Activated CD8-positive, alpha-beta T cell treated with anti-CD3 and anti-CD28 coated beads for 36 hours (primary cell): ENCODE data around the gene XPO4. TPM values are rescaled to one million over a fixed set of nuclear protein-coding genes. Genes with fewer than 3 reads are reported as not detected.
A peak's percentile ranks its signal among the peaks of the same experiment; 100 is the strongest.
"Not testable (repeated sequence)": the region's sequence is repeated elsewhere in the genome, so short reads cannot be mapped to it uniquely, and the experiment has no call there.

Source experiments
- ATAC-seq: fragments of 200-7000 bp; cut with Tn5 transposase; one replicate; pipeline ENCODE4 v1.10.0; 2021; ENCODE audit warnings: mild to moderate bottlenecking, moderate library complexity
- CTCF ChIA-PET: fragments of 350-600 bp; sonication (Branson Sonifier 250); formaldehyde crosslinking; loops from one replicate; lab custom pipeline; 2021; ENCODE audit warnings: antibody characterized with exemption; lab: Charles Lee
- POLR2A ChIA-PET: fragments of 350-600 bp; sonication (Branson Sonifier 250); formaldehyde crosslinking; loops from one replicate; lab custom pipeline; 2021; ENCODE audit warnings: antibody characterized with exemption; lab: Charles Lee
- DNase-seq: peaks from one replicate; pipeline ENCODE4 v3.0.0-alpha.2; 2020
- H3K27ac Mint-ChIP-seq: one replicate; pipeline ENCODE4 v1.8.0; 2021; ENCODE audit warnings: mild to moderate bottlenecking, mixed read lengths
- H3K27me3 Mint-ChIP-seq: one replicate; pipeline ENCODE4 v1.8.0; 2021; ENCODE audit warnings: mixed read lengths
- H3K36me3 Mint-ChIP-seq: one replicate; pipeline ENCODE4 v1.8.0; 2021; ENCODE audit warnings: low read depth, mixed read lengths
- H3K4me1 Mint-ChIP-seq: one replicate; pipeline ENCODE4 v1.8.0; 2021; ENCODE audit warnings: low read depth, mixed read lengths
- H3K4me3 Mint-ChIP-seq: one replicate; pipeline ENCODE4 v1.8.0; 2021; ENCODE audit warnings: mild to moderate bottlenecking, moderate library complexity, mixed read lengths
- H3K9me3 Mint-ChIP-seq: one replicate; pipeline ENCODE4 v1.8.0; 2021; ENCODE audit warnings: mixed read lengths
- intact Hi-C: fragments of 100-400 bp; cut with micrococcal nuclease; formaldehyde crosslinking; loops from one replicate; pipeline ENCODE4 v1.10.0; 2022
- total RNA-seq, 2 experiments: library from RNA; stranded (reverse); gene quantifications; one replicate each; pipeline ENCODE4 v1.2.3, GENCODE V29; 2021
- TF ChIP-seq, protein P1 (sequence below): fragments of 200-600 bp; IDR thresholded peaks from one replicate; pipeline ENCODE4 v1.8.0; 2022; ENCODE audit warnings: antibody characterized with exemption, mild to moderate bottlenecking

XPO4 gene
- total RNA-seq = 10 to 100 TPM; 26.6 to 28.0 TPM

DNA sequence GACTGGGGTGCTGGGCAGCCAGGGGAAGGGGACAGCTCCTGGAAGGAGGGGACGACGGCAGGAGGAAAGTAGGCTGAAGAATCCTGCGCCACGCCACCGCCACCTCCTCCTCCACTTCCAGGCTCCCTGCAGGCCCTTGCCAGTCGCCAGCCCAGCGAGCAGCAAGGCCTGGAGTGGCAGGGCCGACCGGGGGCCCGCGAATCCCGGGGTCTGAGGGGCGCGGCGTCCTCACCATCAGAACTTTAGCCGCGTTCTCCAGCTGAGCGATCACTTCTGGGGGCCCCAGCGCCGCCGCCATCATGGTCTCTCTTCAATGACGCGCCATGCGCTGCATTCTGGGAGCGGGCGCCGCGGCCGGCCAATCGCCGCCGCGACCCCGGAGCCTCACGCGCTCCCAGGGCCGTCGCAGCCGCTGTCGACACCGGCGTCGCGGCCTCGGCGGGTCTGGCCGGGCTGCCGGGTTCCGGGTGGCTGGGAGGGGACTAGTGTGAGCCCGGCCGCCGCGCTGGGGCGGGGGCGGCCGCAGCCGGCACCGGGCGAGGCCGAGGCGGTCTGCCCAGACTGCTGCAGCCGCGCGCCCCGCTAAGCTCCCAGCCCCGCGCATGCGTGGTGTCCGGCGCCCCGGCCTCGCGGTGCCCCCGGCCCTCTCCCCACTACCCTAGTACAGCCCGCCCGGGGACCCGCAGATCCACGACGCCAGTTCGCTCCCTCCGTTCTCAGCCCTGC, at the start of gene XPO4:
XPO4 (minus strand) TSS at position 309 of the 726 bp plus-strand sequence; CDS start at position 301, 8 bp downstream.
- ATAC-seq (peak; percentile 95), DNase-seq (peak; percentile 87)
- Mint-ChIP-seq H3K27ac (peak within 1 kb of the TSS; percentile 90), H3K9me3 (no peaks in the 10 kb centered on the region), H3K4me1 (peaks cover 28% of the 10 kb centered on the region), H3K4me3 (peak within 1 kb of the TSS; percentile 84), H3K36me3 (peaks cover 22% of the 10 kb centered on the region), H3K27me3 (no peaks in the 10 kb centered on the region)
- TF ChIP-seq, protein P1, sequence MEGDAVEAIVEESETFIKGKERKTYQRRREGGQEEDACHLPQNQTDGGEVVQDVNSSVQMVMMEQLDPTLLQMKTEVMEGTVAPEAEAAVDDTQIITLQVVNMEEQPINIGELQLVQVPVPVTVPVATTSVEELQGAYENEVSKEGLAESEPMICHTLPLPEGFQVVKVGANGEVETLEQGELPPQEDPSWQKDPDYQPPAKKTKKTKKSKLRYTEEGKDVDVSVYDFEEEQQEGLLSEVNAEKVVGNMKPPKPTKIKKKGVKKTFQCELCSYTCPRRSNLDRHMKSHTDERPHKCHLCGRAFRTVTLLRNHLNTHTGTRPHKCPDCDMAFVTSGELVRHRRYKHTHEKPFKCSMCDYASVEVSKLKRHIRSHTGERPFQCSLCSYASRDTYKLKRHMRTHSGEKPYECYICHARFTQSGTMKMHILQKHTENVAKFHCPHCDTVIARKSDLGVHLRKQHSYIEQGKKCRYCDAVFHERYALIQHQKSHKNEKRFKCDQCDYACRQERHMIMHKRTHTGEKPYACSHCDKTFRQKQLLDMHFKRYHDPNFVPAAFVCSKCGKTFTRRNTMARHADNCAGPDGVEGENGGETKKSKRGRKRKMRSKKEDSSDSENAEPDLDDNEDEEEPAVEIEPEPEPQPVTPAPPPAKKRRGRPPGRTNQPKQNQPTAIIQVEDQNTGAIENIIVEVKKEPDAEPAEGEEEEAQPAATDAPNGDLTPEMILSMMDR = no peak
- POLR2A ChIA-PET = interaction anchor here (0.7 to 1.8 kb wide), 15 partner anchors 9 to 411 kb away, joined by 3 to 6 read pairs (median 3); partner anchors contain the start of genes MRPL57 and SKA3
- intact Hi-C loops = no loop called here
- CTCF ChIA-PET = interaction anchor here (0.9 to 1.2 kb wide), 3 partner anchors 11 to 40 kb away, joined by 3 read pairs; no protein-coding TSS in a partner anchor

DNA sequence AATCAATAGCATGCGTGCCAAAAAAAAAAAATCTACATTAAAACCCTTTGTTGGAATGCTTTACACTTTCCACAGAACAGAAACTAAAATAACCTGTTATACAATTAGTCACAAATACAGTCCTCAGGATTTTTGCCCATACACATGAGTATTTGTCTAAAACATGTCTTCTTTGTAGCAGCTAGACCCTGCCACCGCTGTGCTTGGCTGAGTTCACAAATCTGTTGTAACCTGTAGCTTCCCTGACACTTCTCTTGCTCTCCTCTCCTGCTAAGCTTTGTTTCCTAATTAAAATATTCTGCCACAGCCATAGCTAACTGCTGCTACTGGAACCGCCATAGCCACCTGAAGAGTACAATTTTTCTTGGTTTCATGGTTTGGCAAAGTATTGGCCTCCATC, 45.5 kb upstream of the XPO4 start:
- ATAC-seq, intact Hi-C loops, DNase-seq, H3K4me1 Mint-ChIP-seq, H3K27ac Mint-ChIP-seq, H3K4me3 Mint-ChIP-seq, H3K9me3 Mint-ChIP-seq, POLR2A ChIA-PET, H3K36me3 Mint-ChIP-seq, CTCF ChIA-PET: not testable (repeated sequence)
- peaks cover 45% of the 10 kb centered on the region for H3K27me3 Mint-ChIP-seq

DNA sequence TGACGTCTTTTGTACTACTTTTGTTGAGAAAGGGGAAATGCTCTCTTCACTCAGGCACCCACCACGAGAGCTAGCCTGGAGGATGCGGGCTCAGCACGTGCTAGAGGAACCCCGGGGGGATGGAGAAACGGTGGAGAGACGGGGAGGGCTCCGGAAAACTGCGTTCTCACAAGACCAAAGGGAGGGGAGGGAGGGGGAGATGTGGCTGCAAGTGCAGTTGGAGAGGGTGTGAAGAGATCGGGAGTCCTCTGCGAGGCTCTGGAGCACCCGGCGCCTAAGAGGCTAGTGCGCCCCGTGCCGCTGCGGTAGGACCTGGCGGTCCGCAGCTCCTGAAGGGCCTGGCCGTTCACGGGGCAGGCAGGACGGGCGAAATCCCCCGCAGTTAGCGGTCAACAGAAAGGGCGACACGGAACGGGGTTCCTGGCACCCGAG, 43.4 kb upstream of the XPO4 start:
- Mint-ChIP-seq H3K4me3 (no peak overlapping the region), H3K4me1 (peaks cover 8% of the 10 kb centered on the region), H3K27ac (no peak overlapping the region), H3K27me3 (peaks cover 43% of the 10 kb centered on the region), H3K9me3 (no peaks in the 10 kb centered on the region), H3K36me3 (no peaks in the 10 kb centered on the region)
- TF ChIP-seq, protein P1 = no peak
- no peak for ATAC-seq
- ChIA-PET CTCF (interaction anchor here (1.1 kb wide), 1 partner anchor 21 kb away, joined by 4 read pairs; no protein-coding TSS in a partner anchor), POLR2A (no interaction called here)
- intact Hi-C loops = no loop called here
- DNase-seq = peak; percentile 12

DNA sequence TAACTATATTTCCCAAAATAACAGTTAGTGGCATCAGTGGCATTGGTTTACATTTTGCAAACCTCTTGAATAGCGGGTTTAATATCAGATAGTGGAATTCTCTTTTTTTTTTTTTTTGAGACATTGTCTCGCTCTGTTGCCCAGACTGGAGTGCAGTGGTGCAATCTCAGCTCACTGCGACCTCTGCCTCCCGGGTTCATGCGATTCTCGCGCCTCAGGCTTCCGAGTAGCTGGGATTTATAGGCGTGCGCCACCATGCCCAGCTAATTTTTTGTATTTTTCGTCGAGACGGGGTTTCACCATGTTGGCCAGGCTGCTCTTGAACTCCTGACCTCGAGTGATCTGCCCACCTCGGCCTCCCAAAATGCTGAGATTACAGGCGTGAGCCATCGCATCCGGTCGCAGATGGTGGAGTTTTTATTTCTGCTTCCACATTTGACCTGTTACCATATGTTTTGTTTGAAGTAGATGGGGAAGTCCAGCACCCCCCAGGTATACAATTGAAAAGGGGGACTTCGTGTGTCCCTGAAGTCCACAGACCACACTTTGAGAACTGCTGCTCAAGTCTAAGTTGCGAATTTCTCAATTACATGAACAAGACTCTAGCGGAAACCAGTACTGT, 40.5 kb upstream of the XPO4 start:
- TF ChIP-seq, protein P1 = no peak
- ATAC-seq = no peak
- no peaks in the 10 kb centered on the region for H3K9me3 Mint-ChIP-seq
- intact Hi-C loops = loop anchor here (5.0 kb wide), 1 partner anchor 534 kb away; no protein-coding TSS in a partner anchor
- no peak for DNase-seq
- no peak overlapping the region for H3K4me3 Mint-ChIP-seq
- ChIA-PET POLR2A (no interaction called here), CTCF (interaction anchor here (0.9 to 3.0 kb wide), 13 partner anchors 9 to 237 kb away, joined by 3 to 11 read pairs (median 4); partner anchors contain the start of gene XPO4)
- H3K4me1 Mint-ChIP-seq = peaks cover 8% of the 10 kb centered on the region
- no peaks in the 10 kb centered on the region for H3K36me3 Mint-ChIP-seq
- no peak overlapping the region for H3K27ac Mint-ChIP-seq
- peaks cover 33% of the 10 kb centered on the region for H3K27me3 Mint-ChIP-seq

DNA sequence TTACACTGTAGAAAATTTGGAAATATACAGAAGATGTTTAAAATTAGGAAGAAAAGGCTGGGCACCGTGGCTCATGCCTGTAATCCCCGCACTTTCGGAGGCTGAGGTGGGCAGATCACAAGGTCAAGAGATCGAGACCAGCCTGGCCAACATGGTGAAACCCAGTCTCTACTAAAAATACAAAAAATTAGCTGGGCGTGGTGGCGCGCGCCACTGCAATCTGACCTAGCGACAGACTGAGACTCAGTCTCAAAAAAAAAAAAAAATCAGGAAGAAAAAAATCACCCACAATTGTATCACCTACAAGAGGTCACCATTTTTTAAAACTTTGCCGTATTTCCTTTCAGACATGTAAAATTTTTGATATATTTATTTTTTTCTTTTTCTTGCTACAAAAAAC, 38.0 kb upstream of the XPO4 start:
- ATAC-seq, DNase-seq, H3K9me3 Mint-ChIP-seq, H3K4me1 Mint-ChIP-seq, H3K27ac Mint-ChIP-seq, H3K4me3 Mint-ChIP-seq, H3K36me3 Mint-ChIP-seq, CTCF ChIA-PET, POLR2A ChIA-PET: not testable (repeated sequence)
- peaks cover 16% of the 10 kb centered on the region for H3K27me3 Mint-ChIP-seq
- intact Hi-C loops = loop anchor here (5.0 kb wide), 1 partner anchor 537 kb away; no protein-coding TSS in a partner anchor
